Measurements from ENCODE around the gene PODXL. TPM values are rescaled to one million over a fixed set of nuclear protein-coding genes. Genes with fewer than 3 reads are reported as not detected.
A peak's percentile ranks its signal among the peaks of the same experiment; 100 is the strongest.
"Not testable (repeated sequence)": the region's sequence is repeated elsewhere in the genome, so short reads cannot be mapped to it uniquely, and the experiment has no call there.

PODXL gene
- total RNA-seq, 4 donors from 2014 or later: 4.3 to 20.2 (median 13.8) TPM

DNA sequence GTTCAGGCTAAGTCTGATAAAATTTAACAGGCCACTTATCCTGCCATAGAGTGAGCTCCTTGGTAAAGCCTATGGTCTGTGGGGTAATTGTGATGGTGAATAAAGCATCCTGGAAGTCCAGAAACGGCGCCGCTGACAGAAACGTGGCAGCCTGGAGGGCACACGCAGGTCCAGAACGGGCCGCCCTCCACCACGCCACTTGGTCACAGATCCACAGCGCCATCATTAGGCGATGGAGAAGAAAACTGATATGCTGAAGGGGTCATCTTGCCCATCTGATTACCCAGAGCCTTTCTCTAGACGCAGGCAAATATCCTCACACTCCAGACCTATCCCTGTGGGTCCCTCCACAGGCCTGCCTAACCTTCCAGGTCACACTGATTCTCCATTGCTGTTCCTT is 37.8 kb downstream of the PODXL start:
- TF ChIP-seq POLR2A (IDR thresholded peaks at IDR 0.05): no peak
- TF ChIP-seq, protein P1, sequence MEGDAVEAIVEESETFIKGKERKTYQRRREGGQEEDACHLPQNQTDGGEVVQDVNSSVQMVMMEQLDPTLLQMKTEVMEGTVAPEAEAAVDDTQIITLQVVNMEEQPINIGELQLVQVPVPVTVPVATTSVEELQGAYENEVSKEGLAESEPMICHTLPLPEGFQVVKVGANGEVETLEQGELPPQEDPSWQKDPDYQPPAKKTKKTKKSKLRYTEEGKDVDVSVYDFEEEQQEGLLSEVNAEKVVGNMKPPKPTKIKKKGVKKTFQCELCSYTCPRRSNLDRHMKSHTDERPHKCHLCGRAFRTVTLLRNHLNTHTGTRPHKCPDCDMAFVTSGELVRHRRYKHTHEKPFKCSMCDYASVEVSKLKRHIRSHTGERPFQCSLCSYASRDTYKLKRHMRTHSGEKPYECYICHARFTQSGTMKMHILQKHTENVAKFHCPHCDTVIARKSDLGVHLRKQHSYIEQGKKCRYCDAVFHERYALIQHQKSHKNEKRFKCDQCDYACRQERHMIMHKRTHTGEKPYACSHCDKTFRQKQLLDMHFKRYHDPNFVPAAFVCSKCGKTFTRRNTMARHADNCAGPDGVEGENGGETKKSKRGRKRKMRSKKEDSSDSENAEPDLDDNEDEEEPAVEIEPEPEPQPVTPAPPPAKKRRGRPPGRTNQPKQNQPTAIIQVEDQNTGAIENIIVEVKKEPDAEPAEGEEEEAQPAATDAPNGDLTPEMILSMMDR (IDR thresholded peaks at IDR 0.05): no peak
- 89 to 98% methylated on average over 11 of the region's 11 CpGs for WGBS, 2 donors
- no peak overlapping the region for H3K4me3 ChIP-seq (ENCODE audit: low read depth, poor library complexity, severe bottlenecking)
- peak in 1 of 2 donors; percentile 60 for DNase-seq (ENCODE audit: low spot score in 2 of 2)
- intact Hi-C loops (cut with DNase I; ENCODE audit: low total_unique reads): no loop called here

DNA sequence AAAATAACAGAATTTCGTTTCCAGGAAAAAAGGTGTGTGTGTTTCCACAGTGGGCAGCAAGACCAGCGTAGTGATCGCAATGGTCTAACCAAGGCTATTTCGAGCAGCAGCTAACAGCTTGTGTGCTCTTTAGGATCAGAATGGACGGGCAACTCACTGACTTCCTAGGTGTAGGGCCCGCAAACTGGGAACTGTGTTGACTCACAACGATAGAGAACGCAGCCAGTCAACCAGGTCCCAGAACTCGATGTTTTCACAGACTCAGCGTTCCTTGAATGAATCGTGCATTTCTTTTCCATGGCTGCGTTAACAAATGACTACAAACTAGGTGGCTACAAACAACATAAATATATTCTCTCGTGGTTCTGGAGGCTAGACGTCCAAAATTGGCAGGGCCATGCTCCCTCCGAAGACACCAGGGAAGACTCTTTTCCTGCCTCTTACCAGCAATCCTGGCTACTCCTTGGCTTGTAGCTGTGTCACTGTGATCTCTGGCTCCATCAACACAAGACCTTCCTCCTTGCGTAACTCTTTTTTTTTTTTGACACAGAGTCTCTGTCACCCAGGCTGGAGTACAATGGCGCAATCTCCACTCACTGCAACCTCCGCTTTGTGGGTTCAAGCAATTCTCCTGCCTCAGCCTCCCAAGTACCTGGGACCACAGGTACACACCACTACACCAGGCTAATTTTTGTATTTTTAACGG is 39.1 kb downstream of the PODXL start:
- intact Hi-C loops (cut with DNase I; ENCODE audit: low total_unique reads): no loop called here
- H3K4me3 ChIP-seq (ENCODE audit: low read depth, poor library complexity, severe bottlenecking): no peak overlapping the region
- TF ChIP-seq, protein P1 (IDR thresholded peaks at IDR 0.05): no peak
- no peak for TF ChIP-seq POLR2A (IDR thresholded peaks at IDR 0.05)
- DNase-seq (ENCODE audit: low spot score in 2 of 2): peak in 1 of 2 donors; percentile 52
- 93 to 95% methylated on average over 19 of the region's 19 CpGs for WGBS, 2 donors

DNA sequence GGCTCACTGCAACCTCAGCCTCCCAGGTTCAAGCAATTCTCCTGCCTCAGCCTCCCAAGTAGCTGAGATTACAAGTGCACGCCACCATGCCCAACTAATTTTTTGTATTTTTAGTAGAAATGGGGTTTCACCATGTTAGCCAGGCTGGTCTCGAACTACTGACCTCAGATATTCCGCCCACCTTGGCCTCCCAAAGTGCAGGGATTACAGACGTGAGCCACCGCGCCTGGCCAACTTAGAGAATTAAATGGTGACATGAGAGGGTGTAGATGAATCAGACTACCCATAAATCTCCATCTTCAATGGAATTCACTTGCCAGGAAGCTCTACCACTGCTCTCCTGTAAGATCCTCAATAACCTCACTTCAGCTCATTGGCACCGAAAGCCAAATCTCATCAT is 41.0 kb downstream of the PODXL start:
- intact Hi-C loops (cut with DNase I; ENCODE audit: low total_unique reads); H3K4me3 ChIP-seq (ENCODE audit: low read depth, poor library complexity, severe bottlenecking): not testable (repeated sequence)
- DNase-seq (ENCODE audit: low spot score in 2 of 2): peak in 1 of 2 donors; percentile 72
- 86 to 94% methylated on average over 7 of the region's 7 CpGs for WGBS, 2 donors

DNA sequence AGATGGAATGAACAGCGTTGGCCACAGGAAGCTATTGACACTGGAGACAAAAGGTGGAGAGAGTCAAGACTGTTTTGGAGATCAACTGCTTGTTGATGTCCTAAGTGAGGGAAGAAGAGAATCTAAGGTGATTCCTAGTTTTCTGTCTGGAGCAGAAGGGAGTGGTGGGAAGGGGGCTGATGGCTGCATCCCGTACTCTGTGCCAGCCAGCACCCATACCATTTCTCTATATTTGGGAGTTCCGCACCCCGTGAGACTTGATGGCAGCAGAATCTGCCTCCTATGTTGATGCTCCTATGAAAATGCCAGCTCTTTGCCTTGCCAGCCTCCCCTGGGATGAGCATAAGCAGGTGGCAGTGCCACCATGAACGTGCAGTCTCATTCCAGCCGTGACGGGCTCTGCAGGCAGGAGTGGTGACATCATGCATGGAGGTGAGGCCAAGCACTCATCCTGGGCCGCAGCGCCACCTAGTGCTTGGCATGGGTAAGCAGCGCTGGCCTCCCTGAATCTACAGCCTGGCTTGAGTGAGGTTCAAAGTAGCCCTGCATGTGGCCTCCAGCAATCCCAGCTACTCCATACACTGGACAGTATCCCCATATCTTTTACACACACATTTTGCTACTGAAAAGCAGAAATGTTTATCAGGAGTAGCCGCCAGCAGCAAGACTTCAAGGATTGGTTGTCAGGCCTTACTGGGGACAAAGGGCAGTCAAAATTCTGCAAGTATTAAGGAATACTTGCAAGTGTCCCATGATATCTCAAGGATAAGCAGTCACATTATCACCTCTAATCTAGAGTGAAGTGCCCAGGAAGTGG is 43.0 kb downstream of the PODXL start:
- intact Hi-C loops (cut with DNase I; ENCODE audit: low total_unique reads): no loop called here
- 36 to 39% methylated on average over 11 of the region's 11 CpGs for WGBS, 2 donors
- DNase-seq (ENCODE audit: low spot score in 2 of 2): peak; percentile 66 to 96
- no peak overlapping the region for H3K4me3 ChIP-seq (ENCODE audit: low read depth, poor library complexity, severe bottlenecking)
- TF ChIP-seq, protein P1 (IDR thresholded peaks at IDR 0.05): peak in 1 of 3 donors; percentile 77
- no peak for TF ChIP-seq POLR2A (IDR thresholded peaks at IDR 0.05)

DNA sequence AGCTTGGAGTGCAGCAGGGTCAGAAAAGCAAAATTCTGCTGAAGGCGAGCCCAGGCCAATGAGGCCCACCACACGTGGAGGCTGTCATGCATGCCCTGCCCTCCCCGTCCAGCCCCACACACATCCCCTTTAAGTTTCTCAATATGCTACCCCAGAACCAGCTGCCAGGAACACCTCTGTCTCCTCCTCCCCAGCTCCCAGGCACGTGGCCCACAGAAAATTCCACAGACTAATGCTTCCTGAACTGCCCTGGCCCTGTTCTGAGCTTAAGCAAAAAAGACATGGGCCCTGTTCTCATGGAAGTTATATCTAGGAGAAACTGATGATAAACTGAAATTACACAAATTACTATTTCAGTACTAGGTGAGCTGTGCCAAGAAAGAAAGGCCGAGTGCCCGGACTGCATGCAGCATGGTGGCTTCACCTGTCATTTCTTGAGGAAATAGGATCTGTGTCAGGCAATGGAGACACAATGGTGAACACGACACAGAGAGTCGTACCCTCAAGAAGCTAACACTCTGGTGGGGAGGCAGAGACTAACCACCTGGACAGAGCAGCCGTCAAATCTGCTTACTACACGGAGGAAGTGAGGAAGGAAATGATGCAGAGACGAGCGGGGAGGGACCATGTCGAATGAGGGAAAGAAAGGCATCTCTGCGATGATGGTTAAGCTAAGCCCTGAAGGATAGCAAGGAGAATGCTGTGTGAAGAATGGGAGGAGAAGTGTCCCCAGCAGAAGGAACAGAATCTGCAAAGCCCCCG is 44.5 kb downstream of the PODXL start:
- intact Hi-C loops (cut with DNase I; ENCODE audit: low total_unique reads): no loop called here
- H3K4me3 ChIP-seq (ENCODE audit: low read depth, poor library complexity, severe bottlenecking): no peak overlapping the region
- peak in 1 of 2 donors; percentile 80 for DNase-seq (ENCODE audit: low spot score in 2 of 2)
- TF ChIP-seq, protein P1 (IDR thresholded peaks at IDR 0.05): no peak
- no peak for TF ChIP-seq POLR2A (IDR thresholded peaks at IDR 0.05)
- WGBS, 2 donors: 76 to 82% methylated on average over 15 of the region's 15 CpGs

DNA sequence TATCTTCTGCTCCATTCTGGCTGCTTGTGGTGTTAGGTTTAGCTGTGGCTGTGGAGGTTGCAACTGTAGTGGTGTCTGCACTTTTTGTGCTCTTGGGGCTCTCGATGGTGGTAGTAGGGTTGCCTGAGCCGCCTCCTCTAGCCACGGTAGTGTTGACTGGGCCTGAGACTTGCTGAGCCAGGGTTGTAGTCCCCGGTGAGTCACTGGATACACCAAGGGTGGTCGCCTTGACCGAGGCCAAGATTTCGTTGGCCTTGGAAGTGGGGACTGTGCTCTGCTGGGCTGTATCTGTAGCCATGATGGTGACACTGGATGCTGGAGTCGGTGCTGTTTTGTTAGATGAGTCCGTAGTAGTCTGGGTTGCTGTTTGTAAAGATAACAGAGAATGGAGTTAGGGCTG is 45.4 kb downstream of the PODXL start:
- intact Hi-C loops (cut with DNase I; ENCODE audit: low total_unique reads): no loop called here
- TF ChIP-seq, protein P1 (IDR thresholded peaks at IDR 0.05): no peak
- no peak for TF ChIP-seq POLR2A (IDR thresholded peaks at IDR 0.05)
- 81 to 87% methylated on average over 9 of the region's 9 CpGs for WGBS, 2 donors
- no peak overlapping the region for H3K4me3 ChIP-seq (ENCODE audit: low read depth, poor library complexity, severe bottlenecking)
- DNase-seq (ENCODE audit: low spot score in 2 of 2): peak in 1 of 2 donors; percentile 75
